ACC112 (cell line): Measurements from ENCODE around the gene PLLP.
"Not testable (repeated sequence)": the region's sequence is repeated elsewhere in the genome, so short reads cannot be mapped to it uniquely, and the experiment has no call there.

Experiments used
- H2AFZ ChIP-seq: fragments of 200-600 bp; sonication (generic); one replicate; pipeline ENCODE4 v1.6.0; 2017; ENCODE audit warnings: antibody characterized with exemption, low read length; ENCODE audit not compliant: unreplicated experiment
- H3K27ac ChIP-seq: fragments of 200-600 bp; sonication (generic); 2 replicates; pipeline ENCODE4 v1.5.1; 2014; ENCODE audit warnings: low read depth, mild to moderate bottlenecking, antibody characterized with exemption, low read length, moderate library complexity
- H3K27me3 ChIP-seq: fragments of 200-600 bp; sonication (generic); 2 replicates; pipeline ENCODE4 v1.6.1; 2014; ENCODE audit warnings: mild to moderate bottlenecking, antibody characterized with exemption, low read length, moderate library complexity, mixed read lengths; ENCODE audit not compliant: insufficient read depth
- H3K36me3 ChIP-seq: fragments of 200-600 bp; sonication (generic); 2 replicates; pipeline ENCODE4 v1.6.1; 2016; ENCODE audit warnings: mild to moderate bottlenecking, antibody characterized with exemption, low read length, moderate library complexity, mixed read lengths; ENCODE audit not compliant: insufficient read depth
- H3K4me1 ChIP-seq: fragments of 200-600 bp; sonication (generic); one replicate; pipeline ENCODE4 v1.6.1; 2016; ENCODE audit warnings: low read length, mixed read lengths; ENCODE audit not compliant: insufficient read depth, unreplicated experiment, control insufficient read depth
- H3K4me3 ChIP-seq: fragments of 200-600 bp; sonication (generic); 2 replicates; pipeline ENCODE4 v1.5.1; 2014; ENCODE audit warnings: mild to moderate bottlenecking, low read depth, low read length
- H3K79me2 ChIP-seq: fragments of 200-600 bp; sonication (generic); one replicate; pipeline ENCODE4 v1.6.0; 2016; ENCODE audit warnings: low read length; ENCODE audit not compliant: control insufficient read depth, unreplicated experiment, insufficient read depth

Gene PLLP

DNA sequence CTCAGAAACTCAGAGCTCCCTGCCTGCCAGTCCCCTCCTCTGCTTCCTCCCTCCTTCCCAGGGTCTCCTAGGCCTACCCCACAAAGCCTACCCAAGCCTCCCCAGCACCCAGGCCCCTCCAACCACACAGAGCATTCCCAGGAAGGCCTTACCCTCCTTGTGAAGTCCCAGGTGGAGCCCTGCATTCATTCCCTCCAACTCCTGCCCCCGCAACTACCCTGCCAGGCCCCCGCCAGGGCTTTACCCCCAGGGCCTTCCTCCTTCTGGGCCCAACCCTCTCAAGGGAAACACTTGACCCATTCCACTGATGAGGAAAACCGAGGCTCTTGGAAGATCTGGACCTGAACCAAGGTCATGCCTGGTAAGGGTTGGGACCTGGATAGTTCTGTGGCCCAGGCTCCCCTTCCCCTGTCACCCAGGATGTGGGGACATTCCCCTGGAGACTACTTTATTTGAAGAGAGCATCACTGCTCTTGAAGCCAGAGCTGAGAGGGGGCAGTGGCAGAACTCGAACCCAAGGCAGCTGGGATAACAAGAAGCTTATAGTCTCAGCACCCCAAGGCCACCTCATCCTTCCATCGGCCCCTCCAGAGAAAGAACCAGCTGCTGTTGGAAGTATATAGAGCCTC, 12.5 kb downstream of the PLLP start:
- Histone ChIP-seq H2AFZ (no peak overlapping the region), H3K4me3 (no peak overlapping the region), H3K36me3 (no peaks in the 10 kb centered on the region), H3K27ac (no peak overlapping the region), H3K4me1 (peaks cover 6% of the 10 kb centered on the region), H3K27me3 (no peaks in the 10 kb centered on the region), H3K79me2 (no peaks in the 10 kb centered on the region)

DNA sequence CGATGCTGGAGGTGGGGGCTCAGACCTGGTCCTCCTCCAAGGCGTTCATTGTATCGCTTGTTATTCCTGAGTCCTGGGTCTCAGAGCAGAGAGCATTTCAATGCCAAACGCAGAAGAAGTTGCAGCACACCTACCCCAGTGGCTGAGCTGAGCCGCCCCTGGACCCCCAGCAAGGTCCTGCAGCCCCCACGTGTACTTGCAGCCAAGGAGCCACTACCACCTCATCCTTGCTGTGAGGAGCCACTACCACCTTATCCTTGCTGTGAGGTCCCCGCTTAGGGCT, 13.5 kb downstream of the PLLP start:
- Histone ChIP-seq H3K27ac (no peak overlapping the region), H2AFZ (no peak overlapping the region), H3K27me3 (no peaks in the 10 kb centered on the region), H3K4me1 (peaks cover 4% of the 10 kb centered on the region), H3K36me3 (no peaks in the 10 kb centered on the region), H3K79me2 (no peaks in the 10 kb centered on the region), H3K4me3 (no peak overlapping the region)

DNA sequence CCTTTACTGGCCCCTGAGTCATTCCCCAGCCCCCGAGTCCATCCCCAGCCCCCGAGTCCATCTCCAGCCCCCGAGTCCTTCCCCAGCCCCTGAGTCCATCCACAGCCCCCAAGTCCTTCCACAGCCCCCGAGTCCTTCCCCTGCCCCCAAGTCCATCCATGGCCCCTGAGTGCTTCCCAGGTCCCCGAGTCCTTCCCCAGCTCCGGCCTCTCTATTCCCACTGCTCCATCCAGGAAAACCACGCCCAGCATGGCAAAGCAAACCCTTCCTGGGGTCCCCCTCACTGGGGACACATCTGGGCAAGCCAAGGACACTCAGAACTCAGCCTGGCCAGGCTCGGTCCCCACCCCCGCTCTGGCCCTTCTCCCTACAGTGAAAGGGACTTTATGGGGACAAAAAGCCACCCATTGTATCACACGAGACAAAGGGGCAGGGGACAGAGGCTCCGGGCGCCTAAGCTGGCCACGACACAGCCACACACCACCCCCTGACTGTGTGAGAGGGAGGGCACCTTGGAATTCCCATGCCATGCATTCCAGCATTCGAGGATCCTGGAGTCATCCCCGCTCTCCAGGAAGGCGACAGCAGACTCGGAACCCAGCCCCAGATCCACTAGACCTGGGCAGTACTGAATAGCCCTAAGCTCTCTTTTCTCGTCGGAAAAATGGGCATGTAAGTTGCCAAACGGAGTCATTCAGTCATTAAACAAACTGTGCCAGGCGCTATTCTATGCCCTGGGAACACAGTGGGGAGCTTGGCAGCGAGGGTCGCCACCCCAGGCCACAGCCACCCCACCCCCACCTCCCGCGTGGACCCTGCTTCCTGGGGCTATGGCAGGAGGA, 14.0 kb downstream of the PLLP start:
- Histone ChIP-seq H3K4me3 (no peak overlapping the region), H3K27me3 (no peaks in the 10 kb centered on the region), H3K4me1 (peaks cover 4% of the 10 kb centered on the region), H2AFZ (no peak overlapping the region), H3K27ac (no peak overlapping the region), H3K36me3 (no peaks in the 10 kb centered on the region), H3K79me2 (no peaks in the 10 kb centered on the region)

DNA sequence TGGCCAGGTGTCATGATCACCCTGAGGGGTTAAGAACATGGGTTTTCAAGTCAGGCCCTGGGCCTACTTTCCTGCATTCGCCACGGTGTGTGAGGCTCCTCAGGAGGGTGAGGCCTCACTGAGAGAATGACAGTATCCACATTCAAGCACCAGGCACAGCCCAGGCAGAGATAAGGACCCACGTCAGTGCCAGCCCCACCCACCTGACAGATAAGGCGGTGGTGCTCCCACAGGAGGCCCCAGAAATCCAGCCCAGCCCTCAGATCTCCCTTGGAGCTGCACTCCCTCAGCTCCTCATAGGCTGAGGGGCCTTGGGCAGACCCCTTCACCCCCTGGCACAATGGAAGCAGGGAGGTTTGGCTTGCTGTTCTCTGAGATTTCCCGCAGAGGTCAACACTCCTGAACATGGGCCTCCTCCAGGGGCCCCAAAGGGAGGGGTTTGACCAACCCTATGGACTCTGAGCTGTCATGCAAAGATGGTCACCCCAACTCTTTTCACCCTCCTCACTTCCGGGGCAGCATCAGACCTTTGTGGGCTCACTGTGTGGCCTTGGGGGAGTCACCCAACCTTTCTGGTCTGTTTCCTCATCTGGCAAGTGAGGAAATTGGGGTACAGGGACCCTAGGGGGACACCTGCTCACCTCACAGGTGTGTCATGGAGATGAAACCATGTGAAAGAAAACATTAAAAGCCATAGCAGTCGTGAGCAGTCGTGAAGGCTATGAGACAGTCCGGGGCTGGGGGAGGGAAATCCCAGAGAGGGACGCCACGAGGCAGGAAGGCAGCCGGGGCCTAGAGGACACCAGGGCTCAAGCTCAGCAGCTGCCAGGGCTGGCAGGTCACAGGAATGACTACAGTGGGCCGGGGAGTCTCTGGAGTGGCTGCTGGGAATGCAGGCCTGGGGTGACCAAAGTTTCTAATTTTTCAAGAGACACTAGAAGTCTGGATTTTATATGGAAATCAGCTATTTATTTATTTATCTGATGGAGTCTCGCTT, 15.4 kb downstream of the PLLP start:
- no peaks in the 10 kb centered on the region for H3K36me3 ChIP-seq
- H3K4me3 ChIP-seq: no peak overlapping the region
- H2AFZ ChIP-seq: no peak overlapping the region
- no peaks in the 10 kb centered on the region for H3K79me2 ChIP-seq
- H3K4me1 ChIP-seq: peaks cover 4% of the 10 kb centered on the region
- H3K27me3 ChIP-seq: no peaks in the 10 kb centered on the region
- no peak overlapping the region for H3K27ac ChIP-seq

DNA sequence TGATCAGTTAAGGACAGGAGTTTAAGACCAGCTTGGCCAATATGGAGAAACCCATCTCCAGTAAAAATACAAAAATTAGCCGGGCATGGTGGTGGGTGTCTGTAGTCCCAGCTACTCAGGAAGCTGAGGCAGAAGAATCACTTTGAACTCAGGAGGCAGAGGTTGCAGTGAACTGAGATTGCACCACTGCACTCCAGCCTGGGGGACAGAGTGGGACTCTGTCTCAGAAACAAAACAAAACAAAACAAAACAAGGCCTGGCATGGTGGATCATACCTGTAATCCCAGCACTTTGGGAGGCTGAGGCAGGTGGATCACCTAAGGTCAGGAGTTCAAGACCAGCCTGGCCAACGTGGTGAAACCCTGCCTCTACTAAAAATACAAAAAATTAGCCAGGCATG, 17.1 kb downstream of the PLLP start:
- H3K79me2 ChIP-seq, H2AFZ ChIP-seq, H3K4me1 ChIP-seq, H3K36me3 ChIP-seq, H3K27me3 ChIP-seq, H3K4me3 ChIP-seq, H3K27ac ChIP-seq: not testable (repeated sequence)

- H2AFZ ChIP-seq: no peak overlapping the region
- H3K4me1 ChIP-seq: peaks cover 4% of the 10 kb centered on the region
- H3K27ac ChIP-seq: no peak overlapping the region
- H3K27me3 ChIP-seq: no peaks in the 10 kb centered on the region
- H3K79me2 ChIP-seq: no peaks in the 10 kb centered on the region
- no peaks in the 10 kb centered on the region for H3K36me3 ChIP-seq
- H3K4me3 ChIP-seq: no peak overlapping the region
These were observed 17.8 kb downstream of the PLLP start for GRCh38 chr16:57266531-57267260.

- Histone ChIP-seq H3K4me1 (peaks cover 4% of the 10 kb centered on the region), H3K27ac (no peak overlapping the region), H3K4me3 (no peak overlapping the region), H3K36me3 (no peaks in the 10 kb centered on the region), H3K27me3 (no peaks in the 10 kb centered on the region), H2AFZ (peak overlapping the region; percentile 75), H3K79me2 (no peaks in the 10 kb centered on the region)
These were observed 18.5 kb downstream of the PLLP start for GRCh38 chr16:57265850-57266530.

DNA sequence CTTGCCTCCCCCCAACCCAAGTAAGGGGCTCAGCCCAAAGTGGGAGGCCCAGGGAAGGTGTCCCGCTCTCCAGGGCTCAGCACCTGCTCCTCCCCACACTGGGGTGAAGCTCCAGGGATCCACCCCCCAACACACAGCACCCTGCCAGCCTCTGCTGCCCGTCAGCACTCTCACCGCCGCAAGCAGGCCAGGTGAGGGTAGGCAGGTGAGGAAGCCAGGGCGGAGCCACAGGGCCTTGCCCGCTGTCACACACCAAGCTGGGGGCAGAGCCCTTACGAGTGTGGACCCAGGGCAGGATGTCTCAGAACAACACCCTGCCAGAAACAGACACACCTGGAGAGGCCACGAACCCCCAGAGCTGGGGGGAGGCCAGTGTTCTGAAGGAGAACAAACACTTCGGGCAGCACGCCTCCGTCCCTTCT, 19.5 kb downstream of the PLLP start:
- Histone ChIP-seq H3K4me3 (no peak overlapping the region), H2AFZ (no peak overlapping the region), H3K27ac (no peak overlapping the region), H3K4me1 (peaks cover 13% of the 10 kb centered on the region), H3K27me3 (no peaks in the 10 kb centered on the region), H3K79me2 (no peaks in the 10 kb centered on the region), H3K36me3 (no peaks in the 10 kb centered on the region)

GRCh38 chr16:57264381-57264780, 20.1 kb downstream of the PLLP start:
- H3K4me1 ChIP-seq: peaks cover 14% of the 10 kb centered on the region
- H3K4me3 ChIP-seq: no peak overlapping the region
- H2AFZ ChIP-seq: no peak overlapping the region
- H3K79me2 ChIP-seq: no peaks in the 10 kb centered on the region
- no peak overlapping the region for H3K27ac ChIP-seq
- H3K27me3 ChIP-seq: no peaks in the 10 kb centered on the region
- no peaks in the 10 kb centered on the region for H3K36me3 ChIP-seq
